Mucosa of descending colon (tissue), 3 donors: ENCODE results near the gene RAP1A. TPM values are rescaled to one million over a fixed set of nuclear protein-coding genes. Genes with fewer than 3 reads are reported as not detected.

Source experiments
- ATAC-seq: fragments of 200-7000 bp; cut with Tn5 transposase; one replicate; pipeline ENCODE4 v1.9.1; 2020; ENCODE audit warnings: mild to moderate bottlenecking, moderate library complexity
- DNase-seq, 3 donors: peaks; one replicate each; pipeline ENCODE4 v3.0.0-alpha.2; 2020
- H3K36me3 ChIP-seq: fragments of 200-600 bp; one replicate; pipeline ENCODE4 v1.8.0; 2021; ENCODE audit warnings: low read depth, mild to moderate bottlenecking
- H3K4me1 ChIP-seq: fragments of 200-600 bp; one replicate; pipeline ENCODE4 v1.8.0; 2021; ENCODE audit warnings: low read depth, mild to moderate bottlenecking
- H3K4me3 ChIP-seq: fragments of 200-600 bp; one replicate; pipeline ENCODE4 v1.8.0; 2021; ENCODE audit warnings: mild to moderate bottlenecking
- H3K9me3 ChIP-seq: fragments of 200-600 bp; one replicate; pipeline ENCODE4 v1.8.0; 2021; ENCODE audit warnings: mild to moderate bottlenecking
- intact Hi-C, 2 donors: fragments of 100-400 bp; cut with DNase I in 1 of 2; cut with micrococcal nuclease in 1 of 2; formaldehyde crosslinking; loops; one replicate each; pipeline versions ENCODE4 v1.11.0 to v1.11.1; 2022; cut with DNase I, micrococcal nuclease
- total RNA-seq, 3 donors: library from RNA; stranded (reverse); fragmentation: NEBNext Ultra II Directional in 2 of 3; extraction: Animal tissue kit (Norgen Biotek cat#: 25700) in 2 of 3; gene quantifications; one replicate each; pipeline versions ENCODE4 v1.2.1 to v1.2.4, GENCODE V29; 2021 to 2023
- TF ChIP-seq, protein P1 (sequence below): fragments of 200-600 bp; IDR thresholded peaks from one replicate; pipeline ENCODE4 v1.8.0; 2022; ENCODE audit warnings: antibody characterized with exemption, mild to moderate bottlenecking
- donor health status: DM: no; HTN: no; CAD: no; lungs with moderate emphysema.
- donor health status: DM: no; HTN: no; CAD: no.
- donor health status: DM: no; HTN: yes; CAD: no.

RAP1A gene
- total RNA-seq, 3 donors from 2014 or later = 84.4 to 272 (median 95.4) TPM

DNA sequence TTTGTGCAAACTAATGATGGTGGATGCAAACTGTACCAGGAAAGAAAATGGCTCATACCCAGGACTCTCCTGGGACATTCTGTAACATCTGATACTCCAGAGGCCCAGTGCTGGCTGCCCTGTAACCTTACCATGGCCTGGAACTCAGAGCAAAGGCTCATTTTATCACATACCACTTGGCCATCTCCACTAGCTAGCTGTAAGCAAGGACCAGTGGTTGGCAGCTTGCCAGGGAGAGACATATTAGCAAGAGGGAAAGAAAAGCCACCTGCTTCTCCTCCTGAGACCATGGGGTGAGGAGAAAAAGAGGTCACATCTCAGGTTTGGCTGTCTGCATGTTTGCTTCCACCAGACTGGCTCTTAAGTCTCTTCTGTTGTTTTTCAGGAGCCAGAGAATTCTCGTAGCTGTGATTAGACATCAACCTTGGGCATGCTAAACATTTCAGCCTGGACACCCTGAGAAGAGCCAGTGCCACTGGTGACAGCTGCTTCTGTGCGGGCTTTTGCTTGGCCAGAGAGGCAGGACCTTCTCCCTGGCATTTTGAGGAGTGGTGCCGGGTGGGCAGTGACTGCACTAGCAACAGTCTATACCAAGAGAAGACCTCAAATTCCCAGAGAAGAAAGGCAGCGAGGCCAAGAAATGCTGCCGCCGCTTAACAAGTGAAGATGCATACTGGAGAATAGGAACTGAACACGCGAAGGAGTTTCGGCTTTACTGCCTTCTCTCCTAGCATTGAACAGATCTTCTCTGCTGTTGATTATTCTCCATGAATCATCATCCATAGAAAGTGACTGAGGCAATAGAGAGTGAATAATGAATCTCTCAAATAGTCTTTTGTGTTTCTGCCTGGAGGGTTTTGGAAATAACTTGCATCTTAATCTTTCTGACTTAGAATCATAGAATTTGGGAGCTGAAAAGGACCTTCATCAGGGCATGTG is 126.4 kb downstream of the RAP1A start:
- intact Hi-C loops = loop anchor here in 1 of 2 donors (10.0 kb wide), 1 partner anchor 241 kb away; the partner anchor contains the start of genes ADORA3 and TMIGD3
- TF ChIP-seq, protein P1, sequence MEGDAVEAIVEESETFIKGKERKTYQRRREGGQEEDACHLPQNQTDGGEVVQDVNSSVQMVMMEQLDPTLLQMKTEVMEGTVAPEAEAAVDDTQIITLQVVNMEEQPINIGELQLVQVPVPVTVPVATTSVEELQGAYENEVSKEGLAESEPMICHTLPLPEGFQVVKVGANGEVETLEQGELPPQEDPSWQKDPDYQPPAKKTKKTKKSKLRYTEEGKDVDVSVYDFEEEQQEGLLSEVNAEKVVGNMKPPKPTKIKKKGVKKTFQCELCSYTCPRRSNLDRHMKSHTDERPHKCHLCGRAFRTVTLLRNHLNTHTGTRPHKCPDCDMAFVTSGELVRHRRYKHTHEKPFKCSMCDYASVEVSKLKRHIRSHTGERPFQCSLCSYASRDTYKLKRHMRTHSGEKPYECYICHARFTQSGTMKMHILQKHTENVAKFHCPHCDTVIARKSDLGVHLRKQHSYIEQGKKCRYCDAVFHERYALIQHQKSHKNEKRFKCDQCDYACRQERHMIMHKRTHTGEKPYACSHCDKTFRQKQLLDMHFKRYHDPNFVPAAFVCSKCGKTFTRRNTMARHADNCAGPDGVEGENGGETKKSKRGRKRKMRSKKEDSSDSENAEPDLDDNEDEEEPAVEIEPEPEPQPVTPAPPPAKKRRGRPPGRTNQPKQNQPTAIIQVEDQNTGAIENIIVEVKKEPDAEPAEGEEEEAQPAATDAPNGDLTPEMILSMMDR = no peak
- no peaks in the 10 kb centered on the region for H3K36me3 ChIP-seq
- DNase-seq = no peak
- no peak overlapping the region for H3K4me3 ChIP-seq
- ATAC-seq = no peak
- no peaks in the 10 kb centered on the region for H3K4me1 ChIP-seq
- no peaks in the 10 kb centered on the region for H3K9me3 ChIP-seq

GRCh38 chr1:111746614-111746999 is 127.0 kb downstream of the RAP1A start:
- no peaks in the 10 kb centered on the region for H3K4me1 ChIP-seq
- DNase-seq (no peak), ATAC-seq (no peak)
- intact Hi-C loops = loop anchor here in 1 of 2 donors (10.0 kb wide), 1 partner anchor 242 kb away; the partner anchor contains the start of genes ADORA3 and TMIGD3
- TF ChIP-seq, protein P1 = no peak
- H3K36me3 ChIP-seq = no peaks in the 10 kb centered on the region
- no peaks in the 10 kb centered on the region for H3K9me3 ChIP-seq
- H3K4me3 ChIP-seq = no peak overlapping the region

DNA sequence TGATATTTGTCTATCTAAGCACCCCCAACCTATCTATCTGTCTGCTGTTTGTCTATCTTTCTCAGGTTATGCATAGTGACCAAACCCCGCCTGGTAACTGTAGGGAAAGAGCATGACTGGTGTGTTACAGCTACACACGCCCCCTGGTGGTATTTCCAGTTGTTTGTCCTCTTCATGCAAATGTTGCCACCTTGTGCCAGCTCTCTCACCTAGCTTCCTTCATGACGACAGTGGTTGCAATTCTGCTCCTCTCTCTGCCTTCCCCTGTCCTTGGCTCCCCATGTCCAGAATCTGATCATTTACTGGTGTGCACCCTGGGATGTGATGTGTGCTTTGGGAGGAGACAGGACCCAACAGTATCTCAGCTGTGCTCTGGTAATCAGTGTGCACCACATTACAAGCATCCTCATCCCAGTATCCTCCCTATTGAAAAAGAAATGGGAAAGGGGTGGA is 127.7 kb downstream of the RAP1A start:
- ATAC-seq (peak; percentile 95), DNase-seq (peak in 1 of 3 donors; percentile 90)
- Histone ChIP-seq H3K9me3 (no peaks in the 10 kb centered on the region), H3K4me1 (no peaks in the 10 kb centered on the region), H3K4me3 (no peak overlapping the region), H3K36me3 (no peaks in the 10 kb centered on the region)
- intact Hi-C loops = loop anchor here in 1 of 2 donors (10.0 kb wide), 1 partner anchor 243 kb away; the partner anchor contains the start of genes ADORA3 and TMIGD3
- TF ChIP-seq, protein P1 = peak; percentile 39

GRCh38 chr1:111747947-111748346 is 128.4 kb downstream of the RAP1A start:
- Histone ChIP-seq H3K4me3 (no peak overlapping the region), H3K4me1 (no peaks in the 10 kb centered on the region), H3K36me3 (no peaks in the 10 kb centered on the region), H3K9me3 (no peaks in the 10 kb centered on the region)
- ATAC-seq (no peak), DNase-seq (no peak)
- TF ChIP-seq, protein P1 = no peak
- intact Hi-C loops = loop anchor here in 1 of 2 donors (10.0 kb wide), 1 partner anchor 243 kb away; the partner anchor contains the start of genes ADORA3 and TMIGD3

DNA sequence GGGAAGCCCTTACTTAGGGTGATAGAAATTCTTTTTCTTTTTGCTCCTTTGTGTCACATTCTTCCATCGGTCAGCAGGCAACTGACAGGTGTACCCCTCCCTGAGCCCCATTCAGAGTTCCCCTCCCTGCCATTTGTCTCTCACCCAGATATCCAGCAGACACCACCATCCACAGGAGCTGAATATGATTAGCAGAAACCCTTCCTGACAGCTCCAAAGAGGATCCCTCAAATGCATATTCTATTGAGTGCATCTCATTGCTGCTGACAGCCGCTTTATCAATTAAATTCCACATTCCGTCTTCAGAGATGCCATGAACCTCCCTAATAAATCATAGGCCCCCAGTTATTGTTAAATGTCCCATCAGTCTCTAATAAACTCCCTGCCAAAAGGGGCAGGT is 130.0 kb downstream of the RAP1A start:
- no peak for ATAC-seq
- H3K36me3 ChIP-seq = no peaks in the 10 kb centered on the region
- no peaks in the 10 kb centered on the region for H3K9me3 ChIP-seq
- H3K4me3 ChIP-seq = no peak overlapping the region
- no peak for DNase-seq
- TF ChIP-seq, protein P1 = no peak
- peaks cover 4% of the 10 kb centered on the region for H3K4me1 ChIP-seq
- intact Hi-C loops = loop anchor here in 1 of 2 donors (10.0 kb wide), 1 partner anchor 245 kb away; the partner anchor contains the start of genes ADORA3 and TMIGD3
